HG03103 (cell line): ENCODE measurements around the gene TRAF3.

ENCODE experiments used
- ATAC-seq: cut with Tn5 transposase; IDR thresholded peaks from one replicate; pipeline ENCODE4 v1.9.1; 2021; ENCODE audit warnings: low read depth; ENCODE audit not compliant: unreplicated experiment

The TRAF3 gene

GRCh38 chr14:102776761-102777710 lies at the start of gene TRAF3:
Gene TRAF3, plus strand, starts transcription at chr14:102777449. Its CDS starts 92,753 bp downstream, at chr14:102870202.
- ATAC-seq = peak; percentile 40

GRCh38 chr14:102728501-102728900 lies 48.7 kb upstream of the TRAF3 start:
- no peak for ATAC-seq

GRCh38 chr14:102729268-102729667 lies 48.0 kb upstream of the TRAF3 start:
- ATAC-seq = no peak

GRCh38 chr14:102729825-102730224 lies 47.4 kb upstream of the TRAF3 start:
- no peak for ATAC-seq

GRCh38 chr14:102731101-102731870 lies 46.0 kb upstream of the TRAF3 start:
- no peak for ATAC-seq

- no peak for ATAC-seq
These were observed 45.1 kb upstream of the TRAF3 start for GRCh38 chr14:102731871-102732800.

GRCh38 chr14:102732924-102733323 lies 44.3 kb upstream of the TRAF3 start:
- ATAC-seq = no peak

GRCh38 chr14:102733326-102733725 lies 43.9 kb upstream of the TRAF3 start:
- no peak for ATAC-seq

- ATAC-seq = no peak
These were observed 42.8 kb upstream of the TRAF3 start for GRCh38 chr14:102734436-102734835.

GRCh38 chr14:102736956-102737355 lies 40.3 kb upstream of the TRAF3 start:
- ATAC-seq = no peak

- no peak for ATAC-seq
These were observed 39.6 kb upstream of the TRAF3 start for GRCh38 chr14:102737402-102738372.

GRCh38 chr14:102738373-102739189 lies 38.7 kb upstream of the TRAF3 start:
- ATAC-seq = no peak

GRCh38 chr14:102739190-102739469 lies 38.1 kb upstream of the TRAF3 start:
- ATAC-seq = no peak

- no peak for ATAC-seq
These were observed 30.4 kb upstream of the TRAF3 start for GRCh38 chr14:102746634-102747438.

- ATAC-seq = no peak
These were observed 28.4 kb upstream of the TRAF3 start for GRCh38 chr14:102748806-102749205.

GRCh38 chr14:102749393-102750305 lies 27.6 kb upstream of the TRAF3 start:
- no peak for ATAC-seq

- ATAC-seq = no peak
These were observed 26.9 kb upstream of the TRAF3 start for GRCh38 chr14:102750376-102750775.
